HCT116 (cell line): Measurements from ENCODE around the gene FRMD8. TPM values are rescaled to one million over a fixed set of nuclear protein-coding genes. Genes with fewer than 3 reads are reported as not detected.

ENCODE experiments used
- ATAC-seq: fragments of 200-7000 bp; cut with Tn5 transposase; 2 replicates; pipeline ENCODE4 v1.9.1; 2020; ENCODE audit warnings: mild to moderate bottlenecking, moderate library complexity
- BruUV-seq: library from RNA; stranded (reverse); fragments of 400-500 nt; replicated peaks from 2 replicates; lab custom pipeline; 2021; lab: Mats Ljungman, UMichigan
- CTCF ChIA-PET: fragments of 300-600 bp; sonication (Branson Sonifier 250); formaldehyde crosslinking; loops from one replicate; lab custom pipeline; 2021; ENCODE audit warnings: antibody characterized with exemption; lab: Charles Lee
- POLR2A ChIA-PET: fragments of 300-600, 350-600 bp; sonication (Branson Sonifier 250); formaldehyde crosslinking; loops from one replicate; lab custom pipeline; 2021; ENCODE audit warnings: antibody characterized with exemption; lab: Charles Lee
- RAD21 ChIA-PET, 2 experiments: fragments of 300-600 bp; sonication (Branson Sonifier 250); formaldehyde crosslinking; loops; one replicate each; lab custom pipeline; 2023; ENCODE audit warnings: low total read pairs in 2 of 2; ENCODE audit not compliant: uncharacterized antibody in 2 of 2, unreplicated experiment in 2 of 2, low non-redundant PET in 1 of 2; lab: Charles Lee
- DNase-seq: peaks from one replicate; pipeline ENCODE4 v3.0.0-alpha.2; 2010; ENCODE audit warnings: low read depth, low spot score
- H2AFZ ChIP-seq: fragments of 200-600 bp; shearing (Covaris generic), sonication (generic); 2 replicates; pipeline ENCODE4 v1.6.1; 2017; ENCODE audit warnings: low read depth, mixed run types, mixed read lengths, antibody characterized with exemption, low read length; ENCODE audit not compliant: poor library complexity, severe bottlenecking
- H3K27ac ChIP-seq: 2 replicates; pipeline ENCODE4 v1.5.1; 2012; ENCODE audit warnings: low read depth, low read length
- H3K27me3 ChIP-seq: fragments of 200-600 bp; sonication (generic); 2 replicates; pipeline ENCODE4 v1.6.1; 2016; ENCODE audit warnings: mixed run types, low read length, mixed read lengths; ENCODE audit not compliant: insufficient read depth
- H3K36me3 ChIP-seq, 2 experiments: fragments of 200-500 bp in 1 of 2; fragments of 200-600 bp in 1 of 2; sonication (Bioruptor generic) in 1 of 2; sonication (generic) in 1 of 2; 2 replicates each; pipeline versions ENCODE4 v1.5.1 to v1.6.1; 2014 to 2016; ENCODE audit warnings: low read length in 2 of 2, inconsistent platforms in 1 of 2, mixed read lengths in 1 of 2, mixed run types in 1 of 2; ENCODE audit not compliant: insufficient read depth in 2 of 2, control insufficient read depth in 1 of 2
- H3K4me1 ChIP-seq, 2 experiments: fragments of 200-600 bp in 1 of 2; sonication (generic) in 1 of 2; 2 replicates each; pipeline versions ENCODE4 v1.5.1 to v1.6.1; 2012 to 2017; ENCODE audit warnings: low read length in 2 of 2, inconsistent platforms in 1 of 2, mild to moderate bottlenecking in 1 of 2, mixed read lengths in 1 of 2, mixed run types in 1 of 2, moderate library complexity in 1 of 2; ENCODE audit not compliant: insufficient read depth in 2 of 2, control insufficient read depth in 1 of 2
- H3K4me2 ChIP-seq: fragments of 200-600 bp; sonication (generic); 2 replicates; pipeline ENCODE4 v1.6.1; 2017; ENCODE audit warnings: mixed run types, low read length, mixed read lengths
- H3K4me3 ChIP-seq, 2 experiments: fragments of 200-600 bp in 1 of 2; sonication (generic) in 1 of 2; replicated peaks in 1 of 2; 2 replicates each; pipeline ENCODE4 v1.5.1; 2011 to 2016; ENCODE audit warnings: low read length in 2 of 2, control low read depth in 1 of 2, low read depth in 1 of 2, mild to moderate bottlenecking in 1 of 2, mixed read lengths in 1 of 2, mixed run types in 1 of 2
- H3K79me2 ChIP-seq: fragments of 200-600 bp; sonication (generic); 2 replicates; pipeline ENCODE4 v1.6.1; 2017; ENCODE audit warnings: mild to moderate bottlenecking, mixed run types, low read length, moderate library complexity, mixed read lengths; ENCODE audit not compliant: insufficient read depth
- H3K9ac ChIP-seq: fragments of 200-600 bp; sonication (generic); 2 replicates; pipeline ENCODE4 v1.6.1; 2016; ENCODE audit warnings: low read length, mixed read lengths
- H3K9me2 ChIP-seq: fragments of 200-600 bp; sonication (generic), shearing (Covaris generic); 2 replicates; pipeline ENCODE4 v1.6.1; 2017; ENCODE audit warnings: mixed run types, mild to moderate bottlenecking, moderate library complexity; ENCODE audit not compliant: insufficient read depth
- H3K9me3 ChIP-seq, 2 experiments: fragments of 200-500 bp in 1 of 2; fragments of 200-600 bp in 1 of 2; sonication (Bioruptor generic) in 1 of 2; sonication (generic) in 1 of 2; 2 replicates each; pipeline ENCODE4 v1.6.1; 2014 to 2017; ENCODE audit warnings: low read length in 2 of 2, mixed read lengths in 2 of 2, inconsistent platforms in 1 of 2, low read depth in 1 of 2, mild to moderate bottlenecking in 1 of 2, mixed run types in 1 of 2, moderate library complexity in 1 of 2; ENCODE audit not compliant: control insufficient read depth in 1 of 2, insufficient read depth in 1 of 2
- H4K20me1 ChIP-seq: fragments of 200-600 bp; sonication (generic), shearing (Covaris generic); 2 replicates; pipeline ENCODE4 v1.6.1; 2017; ENCODE audit warnings: mixed run types, mild to moderate bottlenecking, moderate library complexity; ENCODE audit not compliant: insufficient read depth
- ATF3 ChIP-seq: IDR thresholded peaks from 2 replicates; pipeline ENCODE4 v1.6.1; 2012
- CEBPB ChIP-seq: IDR thresholded peaks from 2 replicates; pipeline ENCODE4 v1.6.1; 2012; ENCODE audit warnings: low read depth
- EGR1 ChIP-seq: IDR thresholded peaks from 2 replicates; pipeline ENCODE4 v1.6.1; 2012; ENCODE audit warnings: low read depth
- FOSL1 ChIP-seq: IDR thresholded peaks from 2 replicates; pipeline ENCODE4 v1.6.1; 2012; ENCODE audit warnings: low read depth
- MAX ChIP-seq: IDR thresholded peaks from 2 replicates; pipeline ENCODE4 v1.6.1; 2012
- POLR2AphosphoS5 ChIP-seq: IDR thresholded peaks from 2 replicates; pipeline ENCODE4 v1.6.1; 2011; ENCODE audit warnings: mild to moderate bottlenecking, low read depth, low read length, moderate library complexity
- RAD21 ChIP-seq: IDR thresholded peaks from 2 replicates; pipeline ENCODE4 v1.6.1; 2012; ENCODE audit warnings: low read depth, mild to moderate bottlenecking
- SIN3A ChIP-seq: IDR thresholded peaks from 2 replicates; pipeline ENCODE4 v1.6.1; 2012; ENCODE audit warnings: low read depth
- SP1 ChIP-seq: IDR thresholded peaks from 2 replicates; pipeline ENCODE4 v1.6.1; 2012; ENCODE audit warnings: low read depth
- SRF ChIP-seq: IDR thresholded peaks from 2 replicates; pipeline ENCODE4 v1.6.1; 2012; ENCODE audit warnings: low read depth
- TCF7L2 ChIP-seq: IDR thresholded peaks from 2 replicates; pipeline ENCODE4 v1.7.0; 2011; ENCODE audit warnings: borderline replicate concordance, inconsistent platforms; ENCODE audit not compliant: insufficient read depth, insufficient read length; ENCODE audit errors: extremely low read depth
- ZFX ChIP-seq: fragments of 450-650 bp; IDR thresholded peaks from 2 replicates; pipeline ENCODE4 v1.6.1; 2017
- ZNF274 ChIP-seq: fragments of 200-500 bp; sonication (Bioruptor generic); IDR thresholded peaks from 2 replicates; pipeline ENCODE4 v1.6.1; 2014; ENCODE audit warnings: mild to moderate bottlenecking, low read depth, low read length, inconsistent platforms
- intact Hi-C: fragments of 100-400 bp; cut with micrococcal nuclease; formaldehyde crosslinking; loops from 2 replicates; pipeline ENCODE4 v1.10.0; 2022
- total RNA-seq: library from RNA; stranded (reverse); gene quantifications from one replicate; pipeline ENCODE4 v1.2.1, GENCODE V29; 2021; ENCODE audit not compliant: unreplicated experiment
- TF ChIP-seq, protein P1 (sequence below): IDR thresholded peaks from 2 replicates; pipeline ENCODE4 v1.6.1; 2012; ENCODE audit warnings: low read depth

FRMD8 gene
- total RNA-seq, 1 experiment from 2014 or later, result 35.8 TPM

DNA sequence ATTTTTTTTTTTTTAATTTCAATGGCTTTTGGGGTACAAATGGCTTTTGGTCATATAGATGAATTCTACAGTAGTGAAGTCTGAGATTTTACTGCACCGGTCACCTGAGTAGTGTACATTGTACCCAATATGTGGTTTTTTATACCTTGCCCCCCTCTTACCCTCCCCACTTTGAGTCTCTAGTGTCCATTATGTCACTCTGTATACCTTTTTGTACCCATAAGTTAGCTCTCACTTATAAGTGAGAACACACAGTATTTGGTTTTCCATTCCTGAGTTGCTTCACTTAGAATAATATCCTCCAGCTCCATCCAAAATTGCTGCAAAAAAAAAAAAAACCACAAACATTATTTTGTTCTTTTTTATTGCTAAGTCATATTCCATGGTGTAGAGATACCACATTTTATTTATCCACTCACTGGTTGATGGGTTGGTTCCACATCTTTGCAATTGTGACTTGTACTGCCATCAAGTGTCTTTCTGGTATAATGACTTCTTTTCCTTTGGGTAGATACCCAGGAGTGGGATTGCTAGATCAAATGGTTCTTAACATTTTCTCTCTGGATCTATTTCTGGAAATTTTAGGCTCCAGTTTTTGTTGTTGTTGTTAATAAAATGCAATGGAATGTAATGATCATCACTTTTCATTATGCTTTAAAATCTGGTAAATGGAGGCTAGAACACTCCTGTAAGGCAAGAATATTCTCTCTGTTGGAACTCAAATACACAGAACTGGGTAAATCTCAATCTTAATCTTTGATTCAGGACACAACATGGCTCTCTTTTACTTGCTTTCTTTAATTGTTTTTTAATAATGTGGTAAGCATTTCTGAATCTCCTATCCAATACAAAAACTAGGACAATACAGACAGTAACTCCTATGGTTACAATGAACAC is 46.5 kb downstream of the FRMD8 start (continued):
- TF ChIP-seq SIN3A, result 0 out of 2 replicates have a peak, but pooled peaks have one; percentile 28
- TF ChIP-seq POLR2AphosphoS5, result no peak
- TF ChIP-seq, protein P1, sequence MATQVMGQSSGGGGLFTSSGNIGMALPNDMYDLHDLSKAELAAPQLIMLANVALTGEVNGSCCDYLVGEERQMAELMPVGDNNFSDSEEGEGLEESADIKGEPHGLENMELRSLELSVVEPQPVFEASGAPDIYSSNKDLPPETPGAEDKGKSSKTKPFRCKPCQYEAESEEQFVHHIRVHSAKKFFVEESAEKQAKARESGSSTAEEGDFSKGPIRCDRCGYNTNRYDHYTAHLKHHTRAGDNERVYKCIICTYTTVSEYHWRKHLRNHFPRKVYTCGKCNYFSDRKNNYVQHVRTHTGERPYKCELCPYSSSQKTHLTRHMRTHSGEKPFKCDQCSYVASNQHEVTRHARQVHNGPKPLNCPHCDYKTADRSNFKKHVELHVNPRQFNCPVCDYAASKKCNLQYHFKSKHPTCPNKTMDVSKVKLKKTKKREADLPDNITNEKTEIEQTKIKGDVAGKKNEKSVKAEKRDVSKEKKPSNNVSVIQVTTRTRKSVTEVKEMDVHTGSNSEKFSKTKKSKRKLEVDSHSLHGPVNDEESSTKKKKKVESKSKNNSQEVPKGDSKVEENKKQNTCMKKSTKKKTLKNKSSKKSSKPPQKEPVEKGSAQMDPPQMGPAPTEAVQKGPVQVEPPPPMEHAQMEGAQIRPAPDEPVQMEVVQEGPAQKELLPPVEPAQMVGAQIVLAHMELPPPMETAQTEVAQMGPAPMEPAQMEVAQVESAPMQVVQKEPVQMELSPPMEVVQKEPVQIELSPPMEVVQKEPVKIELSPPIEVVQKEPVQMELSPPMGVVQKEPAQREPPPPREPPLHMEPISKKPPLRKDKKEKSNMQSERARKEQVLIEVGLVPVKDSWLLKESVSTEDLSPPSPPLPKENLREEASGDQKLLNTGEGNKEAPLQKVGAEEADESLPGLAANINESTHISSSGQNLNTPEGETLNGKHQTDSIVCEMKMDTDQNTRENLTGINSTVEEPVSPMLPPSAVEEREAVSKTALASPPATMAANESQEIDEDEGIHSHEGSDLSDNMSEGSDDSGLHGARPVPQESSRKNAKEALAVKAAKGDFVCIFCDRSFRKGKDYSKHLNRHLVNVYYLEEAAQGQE, result no peak
- no peak for TF ChIP-seq ZNF274
- TF ChIP-seq ZFX, result no peak
- TF ChIP-seq, all 23 proteins: peak for 3

DNA sequence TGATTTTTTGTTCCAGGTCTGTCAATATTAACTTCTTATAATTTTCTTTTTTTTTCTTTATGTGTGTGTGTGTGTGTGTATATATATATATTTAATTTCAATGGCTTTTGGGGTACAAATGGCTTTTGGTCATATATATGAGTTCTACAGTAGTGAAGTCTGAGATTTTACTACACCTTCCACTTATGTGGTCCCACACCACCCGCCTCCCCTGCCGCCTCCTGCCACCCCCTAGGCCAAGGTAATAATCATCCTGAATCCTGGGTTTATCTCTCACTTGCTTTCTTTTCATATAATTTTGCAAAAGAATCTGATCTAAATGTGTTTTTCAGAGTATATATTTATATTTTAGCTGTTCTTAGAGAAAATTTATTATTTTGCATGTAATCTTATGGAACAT is 47.2 kb downstream of the FRMD8 start:
- ChIA-PET CTCF (no interaction called here), RAD21 (no interaction called here), POLR2A (no interaction called here)
- no TSS peak for BruUV-seq
- DNase-seq (no peak), ATAC-seq (no peak)
- Histone ChIP-seq H3K79me2 (peaks cover 53% of the 10 kb centered on the region), H3K9me2 (no peaks in the 10 kb centered on the region), H3K27ac (no peak overlapping the region), H3K4me1 (peaks cover 0 to 10% of the 10 kb centered on the region in 2 experiments; a peak in 2 of 4 replicates), H3K9me3 (no peaks in the 10 kb centered on the region), H2AFZ (no peak overlapping the region), H3K27me3 (no peaks in the 10 kb centered on the region), H3K36me3 (peaks cover 0 to 28% of the 10 kb centered on the region in 2 experiments; a peak in 2 of 4 replicates), H3K4me2 (no peak overlapping the region), H3K9ac (no peak overlapping the region), H4K20me1 (no peaks in the 10 kb centered on the region), H3K4me3 (no peak overlapping the region)
- intact Hi-C loops, result loop anchor here (1.0 kb wide), 1 partner anchor 17 kb away; no protein-coding TSS in a partner anchor
- no peak for TF ChIP-seq CEBPB
- TF ChIP-seq RAD21, result no peak
- no peak for TF ChIP-seq SRF
- no peak for TF ChIP-seq SP1
- TF ChIP-seq FOSL1, result no peak
- no peak for TF ChIP-seq SIN3A
- TF ChIP-seq TCF7L2, result no peak
- TF ChIP-seq, protein P1, result no peak
- TF ChIP-seq MAX, result no peak
- no peak for TF ChIP-seq ATF3
- no peak for TF ChIP-seq EGR1
